SK-N-DZ (cell line): ENCODE data around the gene TFEB. TPM values are rescaled to one million over a fixed set of nuclear protein-coding genes. Genes with fewer than 3 reads are reported as not detected.

Source experiments
- DNase-seq: peaks from one replicate; pipeline ENCODE4 v3.0.0-alpha.2; 2015; ENCODE audit warnings: low spot score
- polyA plus RNA-seq, 2 experiments: library from polyadenylated mRNA; depleted of rRNA; stranded (reverse); fragments of >200 nt; gene quantifications; 2 replicates each; pipeline ENCODE4 v1.2.3, GENCODE V29; 2014

TFEB gene
- 3.0 and 3.2 TPM in 2 replicates for polyA plus RNA-seq (2014; cell fraction: cytosol; rRNA removed)
- 2.7 and 2.8 TPM in 2 replicates for polyA plus RNA-seq (2014; cell fraction: nucleus; rRNA removed)

- peak; percentile 85 for DNase-seq
Observed at GRCh38 chr6:41735427-41736185, at the start of gene TFEB. TSS of gene TFEB (minus strand) at chr6:41735608. CDS start at chr6:41691213, 44,395 bp downstream.

DNA sequence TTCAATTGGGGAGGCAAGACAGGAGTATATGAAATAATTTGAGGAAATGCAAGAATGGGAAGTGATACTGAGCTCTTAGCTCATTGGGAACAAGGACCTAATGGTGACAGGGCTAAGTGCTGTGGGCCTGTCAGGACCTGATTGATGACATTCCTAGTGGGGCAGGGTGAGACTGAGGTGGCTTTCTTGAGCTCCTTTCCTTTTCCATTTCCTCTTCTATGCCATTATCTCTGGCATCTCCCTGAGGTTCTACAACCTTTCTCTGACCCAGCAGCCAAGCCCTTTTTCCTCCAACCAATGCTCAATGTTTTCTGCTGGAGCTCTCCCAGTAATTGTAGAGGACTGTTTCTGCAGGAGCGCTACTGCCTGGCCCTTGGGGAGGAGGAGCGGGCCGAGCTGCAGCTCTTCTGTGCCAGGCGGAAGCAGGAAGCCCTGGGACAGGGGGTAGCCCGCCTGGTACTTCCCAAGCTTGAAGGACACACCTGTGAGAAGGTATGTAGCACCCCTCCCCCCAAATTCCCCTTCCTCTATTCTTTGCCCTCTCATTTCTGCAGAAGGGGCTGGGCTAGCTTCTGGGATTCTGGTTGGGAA lies 49.3 kb upstream of the TFEB start:
- no peak for DNase-seq

DNA sequence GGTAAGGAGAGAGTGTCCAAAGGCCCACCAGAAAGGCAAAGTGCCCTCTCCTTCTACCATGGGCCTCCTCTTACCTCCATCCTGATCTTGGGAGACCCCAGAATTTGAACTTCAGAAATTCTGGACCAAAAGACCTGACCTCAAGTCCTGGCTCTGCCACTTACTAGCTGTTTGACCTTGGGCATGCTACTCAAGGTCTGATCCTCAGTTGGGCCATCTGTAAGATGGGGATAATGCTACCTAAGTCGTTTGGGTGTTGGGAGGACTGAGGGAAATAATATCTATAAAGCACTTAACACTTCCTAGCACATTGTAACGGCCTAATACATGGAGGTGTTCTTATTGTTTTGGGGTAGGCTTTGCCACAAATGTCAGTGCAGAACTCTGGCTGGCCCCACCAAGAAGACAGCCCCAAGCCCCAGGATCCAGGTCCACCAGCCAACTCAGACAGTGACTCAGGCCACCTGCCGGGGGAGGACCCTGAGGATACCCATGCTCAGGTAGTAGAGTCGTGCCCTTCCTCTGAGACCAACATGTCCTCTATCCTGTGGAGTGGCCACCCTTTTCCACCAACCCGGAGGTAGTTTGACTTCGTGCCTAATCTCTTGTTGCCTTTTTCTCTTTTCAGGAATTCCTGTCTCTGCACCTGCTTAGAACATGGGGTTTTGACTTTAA lies 47.8 kb upstream of the TFEB start:
- no peak for DNase-seq

DNA sequence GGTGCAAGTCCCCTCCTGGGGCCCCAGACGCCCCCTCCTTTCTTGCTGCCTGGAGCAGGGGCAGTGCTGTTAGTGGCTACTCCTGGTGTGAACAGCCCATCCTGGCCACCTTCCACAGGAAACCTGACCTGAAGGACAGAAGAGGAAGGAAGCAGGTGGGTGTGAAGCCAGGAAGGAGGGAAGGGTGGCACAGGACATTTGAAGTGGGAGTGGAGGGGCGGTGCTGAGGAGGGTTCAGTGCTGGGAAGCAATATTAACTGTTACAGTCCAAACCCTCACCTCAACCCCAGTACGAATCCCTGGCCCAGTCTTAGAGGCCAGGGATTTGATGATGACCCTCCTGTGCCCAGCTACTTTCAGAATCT lies 45.9 kb upstream of the TFEB start:
- DNase-seq = no peak

DNA sequence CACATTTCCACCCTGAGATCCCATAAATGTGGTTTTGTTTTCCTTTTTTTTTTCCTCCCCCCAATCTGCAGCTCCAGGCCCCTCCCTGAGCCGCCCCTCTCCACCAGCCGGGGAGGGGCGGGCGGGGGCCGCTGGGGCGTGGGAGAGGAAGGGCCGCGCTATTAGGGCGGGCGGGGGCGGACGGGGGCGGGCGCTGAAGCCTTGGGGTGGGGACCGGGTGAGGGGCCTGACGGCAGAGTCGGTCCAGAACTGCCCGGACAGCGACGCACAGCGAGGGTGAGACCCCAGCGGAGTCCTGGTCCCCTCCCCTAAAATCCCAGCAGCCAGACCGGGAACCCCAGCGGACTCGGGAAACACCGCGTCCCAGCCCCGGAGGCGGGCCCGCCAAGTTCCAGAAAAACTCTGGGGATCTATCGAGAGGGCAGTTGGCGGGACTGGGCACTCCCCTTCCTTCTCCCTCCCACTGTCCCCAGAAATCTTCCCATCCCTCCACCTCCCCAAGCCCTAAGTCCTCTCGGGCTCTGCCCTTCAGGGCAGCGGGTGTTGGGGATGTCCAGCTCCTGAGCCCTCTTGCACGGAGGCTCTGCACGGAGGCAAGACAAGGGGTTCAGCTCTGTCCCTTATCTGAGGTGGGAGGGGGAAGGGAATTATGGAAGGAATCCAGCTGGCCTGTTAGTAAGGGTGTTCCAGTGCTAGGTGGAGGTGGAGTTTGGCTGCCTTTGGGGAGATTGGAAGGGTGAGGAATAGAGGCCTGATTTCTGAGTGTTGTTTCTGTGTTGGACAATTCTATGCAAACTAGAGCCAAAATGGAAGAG lies 45.4 kb upstream of the TFEB start, which contains the start of gene PRICKLE4:
PRICKLE4 (plus strand) TSS at position 232 of the 815 bp plus-strand sequence. CDS start 2,692 bp downstream, outside the sequence.
- no peak for DNase-seq

- DNase-seq = peak; percentile 95
Observed at GRCh38 chr6:41779788-41780550, 44.6 kb upstream of the TFEB start, which contains the start of gene FRS3. TSS of gene FRS3 (minus strand) at chr6:41779900. CDS start at chr6:41776987, 2,913 bp downstream.

GRCh38 chr6:41779336-41779735 lies 43.9 kb upstream of the TFEB start:
- DNase-seq = no peak

DNA sequence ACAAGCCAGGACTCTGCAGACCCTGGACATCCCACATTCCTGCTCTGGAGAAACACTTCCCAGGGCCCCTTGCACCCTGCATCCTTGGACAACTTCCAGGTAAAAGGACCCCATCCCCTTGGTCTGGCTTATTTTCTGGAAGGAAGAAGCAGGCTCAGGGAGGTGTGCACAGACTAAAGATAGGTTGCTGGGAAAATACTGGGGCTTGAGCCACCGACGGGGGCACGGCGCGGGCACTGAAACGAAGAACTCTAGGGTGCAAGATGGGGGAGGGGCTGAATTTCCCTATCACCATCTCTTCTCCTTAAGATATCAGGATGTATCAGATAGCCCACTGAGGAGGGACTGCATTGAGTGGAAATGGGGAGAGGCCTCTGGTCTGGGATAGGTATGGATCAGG lies 43.5 kb upstream of the TFEB start:
- no peak for DNase-seq

DNA sequence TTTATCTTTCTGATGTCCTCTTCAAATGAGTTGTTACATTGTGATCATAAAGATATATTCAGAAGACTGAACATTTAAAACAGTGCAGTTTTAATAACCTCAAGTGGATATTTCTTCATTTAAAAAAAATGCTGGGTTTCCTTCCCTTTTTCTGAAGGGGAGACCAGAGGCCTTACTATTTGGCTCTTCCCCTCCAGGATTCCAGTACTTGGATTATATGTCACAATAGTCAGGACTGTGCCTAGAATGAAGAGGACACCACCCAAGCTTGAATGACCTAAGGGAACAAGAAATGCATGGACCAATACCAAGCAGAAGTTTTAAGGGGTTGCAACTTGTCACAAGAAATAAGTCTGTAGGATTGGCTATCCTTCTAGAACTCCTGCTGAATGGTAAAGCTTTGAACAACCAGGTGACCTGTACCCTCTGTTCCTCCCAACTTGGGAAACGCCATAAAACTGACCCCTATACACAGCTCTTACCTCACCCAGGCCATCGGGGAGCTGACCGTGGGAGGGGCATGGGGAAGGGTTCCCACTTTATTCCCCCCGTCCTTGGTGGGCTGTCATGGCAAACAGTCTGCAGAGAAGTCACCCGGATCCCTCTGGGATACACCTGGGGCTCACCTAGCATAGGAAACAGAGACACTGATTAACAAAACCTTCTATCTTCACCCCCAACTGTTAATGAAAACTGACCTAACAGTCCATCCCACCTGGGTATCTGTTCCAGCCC lies 42.3 kb upstream of the TFEB start:
- DNase-seq = no peak

- DNase-seq = no peak
Observed at GRCh38 chr6:41775293-41775882, 40.0 kb upstream of the TFEB start.

DNA sequence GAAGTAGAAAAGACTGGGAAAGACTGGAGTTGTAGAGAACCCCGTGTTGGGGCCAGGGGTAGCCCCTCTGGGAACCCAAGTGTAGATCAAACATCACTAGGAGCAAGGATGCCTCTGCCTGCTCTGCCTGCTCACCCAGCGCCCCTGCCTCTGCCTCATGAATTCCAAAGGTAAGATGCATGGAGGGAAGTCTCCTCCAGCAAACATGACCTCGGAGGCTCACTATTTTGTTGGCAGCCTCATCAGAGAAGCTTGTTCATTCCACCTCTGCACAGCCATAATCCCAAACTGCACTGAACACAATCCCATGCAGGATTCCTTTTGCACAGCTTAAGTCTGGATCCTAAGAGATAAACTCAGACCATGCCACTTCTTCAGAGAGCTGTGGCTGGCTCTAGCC lies 39.4 kb upstream of the TFEB start:
- no peak for DNase-seq

DNA sequence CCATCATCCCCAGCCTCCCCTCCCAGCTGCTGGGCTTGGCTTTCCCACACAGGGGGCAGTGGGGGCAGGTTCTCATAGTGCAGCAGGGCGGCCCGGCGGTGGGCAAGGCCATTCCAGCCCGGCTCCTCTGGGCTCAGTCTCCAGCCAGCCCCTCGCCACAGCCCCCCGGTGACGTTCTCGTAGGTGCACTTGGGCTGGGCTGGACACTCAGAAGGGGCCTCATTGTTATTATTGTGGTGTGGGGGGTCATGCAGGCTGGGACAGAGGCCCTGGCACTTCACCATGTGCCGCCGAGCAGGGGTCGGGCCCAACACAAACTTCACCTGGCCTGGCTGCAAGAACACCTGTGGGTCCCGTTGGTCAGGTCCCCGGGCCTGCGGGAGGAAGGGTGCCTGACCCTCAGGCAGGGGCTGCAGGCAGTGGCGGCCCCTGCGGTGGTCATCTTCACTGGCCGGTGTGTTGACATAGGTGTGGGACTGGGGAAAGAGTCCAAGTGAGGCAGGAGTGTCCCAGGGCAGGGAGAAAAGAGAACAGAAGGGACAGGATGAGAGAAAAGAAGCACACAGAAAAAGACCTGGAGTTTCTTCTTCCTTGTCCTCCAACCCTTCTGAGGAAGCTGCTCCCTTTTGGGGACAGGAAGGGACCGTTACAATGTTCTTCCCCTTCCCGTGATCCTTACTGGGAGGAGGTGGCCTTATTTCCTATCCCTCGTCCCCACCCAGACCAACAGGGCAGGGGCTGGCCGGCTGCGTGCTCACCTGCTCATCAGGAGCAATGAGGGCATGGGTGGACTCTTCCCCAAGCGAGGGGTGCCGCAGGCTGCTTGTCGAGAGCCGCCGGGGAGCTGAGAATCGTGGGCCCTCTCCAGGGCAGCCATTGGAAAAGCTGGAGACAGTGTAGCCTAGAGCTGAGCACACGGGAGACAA lies 35.9 kb upstream of the TFEB start:
- DNase-seq = no peak

DNA sequence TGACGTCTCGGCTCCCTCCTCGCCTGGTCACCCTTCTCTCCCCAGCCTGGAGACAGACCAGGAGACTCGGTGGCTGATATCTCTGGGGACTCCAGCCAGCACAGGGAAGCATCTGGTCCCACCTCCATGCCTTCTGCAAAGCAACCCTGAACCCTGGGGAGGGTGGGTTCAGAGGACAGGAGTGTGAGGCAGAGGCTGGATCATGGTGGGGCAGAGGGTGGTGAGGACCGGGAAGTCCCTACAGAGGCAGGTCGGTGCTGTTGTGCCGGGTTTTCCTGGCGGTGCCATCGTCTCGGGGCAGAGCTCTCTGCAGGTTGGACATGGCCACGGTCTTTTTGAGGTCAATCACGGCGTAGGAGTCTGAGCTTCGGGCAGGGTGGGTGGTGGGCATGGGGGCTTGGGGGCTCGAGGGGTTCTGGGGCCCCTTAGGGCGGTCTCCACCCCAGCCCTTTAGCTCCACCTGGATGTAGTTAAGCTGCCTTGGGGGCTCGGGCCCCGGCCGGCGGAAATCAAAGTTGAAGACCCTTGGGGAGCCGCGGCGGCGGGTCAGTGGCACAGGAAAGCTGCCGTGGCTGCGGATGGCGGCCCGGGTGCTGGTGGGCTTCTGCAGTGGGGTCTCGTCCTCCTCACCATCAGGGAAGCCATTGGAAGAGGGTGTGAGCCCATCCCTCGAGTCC lies 35.1 kb upstream of the TFEB start:
- no peak for DNase-seq

DNA sequence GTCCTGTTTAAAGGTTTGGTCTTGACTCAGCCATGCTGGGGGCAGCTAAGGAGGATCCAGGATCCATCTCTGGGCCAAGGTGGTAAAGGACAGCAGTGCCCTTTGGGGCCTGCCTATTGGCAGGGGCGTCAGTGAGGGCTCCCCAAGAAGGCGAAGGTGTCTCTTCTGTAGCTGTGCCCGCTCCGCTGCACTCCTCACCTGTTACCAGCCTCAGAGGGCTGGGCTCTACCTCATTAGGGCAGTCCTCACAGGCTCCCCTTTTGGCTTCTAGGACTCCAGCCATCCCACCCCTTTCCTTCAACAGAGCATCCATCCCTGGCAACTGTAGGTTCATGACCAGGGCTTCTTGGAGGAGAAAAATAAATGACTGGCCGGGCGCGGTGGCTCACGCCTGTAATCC lies 34.0 kb upstream of the TFEB start:
- DNase-seq = no peak

DNA sequence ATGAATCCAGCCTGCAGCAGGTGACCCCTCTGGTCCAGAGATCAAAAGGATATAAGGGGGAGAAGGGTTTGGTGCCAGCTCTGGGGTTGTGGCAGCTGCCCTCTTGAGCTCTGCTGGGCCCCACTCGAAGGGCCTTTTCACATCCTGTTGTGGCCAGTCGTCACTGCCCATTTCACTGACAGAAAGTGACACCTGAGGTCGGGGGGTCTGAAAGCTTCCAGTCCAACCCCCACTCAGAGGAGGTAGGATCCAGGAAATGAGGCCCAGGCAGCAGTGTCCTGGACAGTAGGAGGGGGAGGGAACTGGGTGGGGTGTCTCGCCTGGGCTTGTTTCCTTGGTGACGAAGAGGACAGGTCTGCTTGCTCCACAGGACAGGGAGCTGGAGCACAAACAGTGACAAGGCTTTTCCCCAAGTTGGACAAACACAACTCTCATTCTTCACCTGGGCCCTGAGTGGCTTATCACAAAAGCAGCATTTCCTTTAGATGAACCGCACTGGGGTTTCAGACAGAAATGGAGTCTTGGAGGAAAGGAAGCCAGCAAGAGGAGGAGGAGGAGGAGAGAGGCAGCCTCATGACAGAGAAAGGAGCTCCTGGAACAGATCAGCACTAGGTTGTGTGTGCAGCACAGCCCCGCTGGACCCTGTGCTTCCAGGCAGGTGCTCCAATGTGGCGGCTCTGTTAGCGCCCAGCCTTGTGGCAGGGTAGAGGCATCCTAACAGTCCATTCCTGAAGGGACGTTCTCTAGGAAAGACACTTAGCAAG lies 33.3 kb upstream of the TFEB start:
- no peak for DNase-seq

- peak; percentile 60 for DNase-seq
Observed at GRCh38 chr6:41767112-41767833, 31.9 kb upstream of the TFEB start.
